Activated T-cell treated with anti-CD3 and anti-CD28 coated beads, Interleukin-2, amount 50 U/mL, for 72 hours (primary cell): ENCODE results near the gene MISP. TPM values are rescaled to one million over a fixed set of nuclear protein-coding genes. Genes with fewer than 3 reads are reported as not detected.
"Not testable (repeated sequence)": the region's sequence is repeated elsewhere in the genome, so short reads cannot be mapped to it uniquely, and the experiment has no call there.

Experiments
- ATAC-seq, 2 donors: fragments of 150-1000 bp; cut with Tn5 transposase; replicated peaks in 1 of 2; 2 replicates each; pipeline ENCODE4 v1.10.0; 2021; ENCODE audit warnings: moderate library complexity in 2 of 2, mild to moderate bottlenecking in 1 of 2
- DNase-seq, 2 donors: peaks; one replicate each; pipeline ENCODE4 v3.0.0; 2021 to 2022; ENCODE audit warnings: mixed read lengths in 1 of 2
- H3K27ac Mint-ChIP-seq: one replicate; pipeline ENCODE4 v1.8.0; 2022; ENCODE audit warnings: mild to moderate bottlenecking, moderate library complexity, mixed read lengths
- H3K27me3 Mint-ChIP-seq: one replicate; pipeline ENCODE4 v1.8.0; 2022; ENCODE audit warnings: low read depth, mixed read lengths
- H3K36me3 Mint-ChIP-seq, 2 donors: one replicate each; pipeline ENCODE4 v1.8.0; 2022; ENCODE audit warnings: mixed read lengths in 2 of 2, mild to moderate bottlenecking in 1 of 2; ENCODE audit not compliant: insufficient read depth in 2 of 2
- H3K4me1 Mint-ChIP-seq: one replicate; pipeline ENCODE4 v1.8.0; 2022; ENCODE audit warnings: low read depth, mixed read lengths
- H3K4me3 Mint-ChIP-seq, 2 donors: one replicate each; pipeline ENCODE4 v1.8.0; 2022; ENCODE audit warnings: mild to moderate bottlenecking in 2 of 2, mixed read lengths in 2 of 2, moderate library complexity in 2 of 2
- H3K9me3 Mint-ChIP-seq, 2 donors: one replicate each; pipeline ENCODE4 v1.8.0; 2022; ENCODE audit warnings: mixed read lengths in 2 of 2
- total RNA-seq, 2 donors: library from RNA; stranded (reverse); gene quantifications; one replicate each; pipeline ENCODE4 v1.2.3, GENCODE V29; 2022

Gene MISP
- total RNA-seq, 2 donors from 2014 or later: not detected

GRCh38 chr19:743168-743687 lies 7.7 kb upstream of the MISP start:
- Mint-ChIP-seq H3K4me1 (no peaks in the 10 kb centered on the region), H3K27ac (no peak overlapping the region), H3K27me3 (no peaks in the 10 kb centered on the region), H3K4me3 (no peak overlapping the region), H3K36me3 (peaks cover 0 to 3% of the 10 kb centered on the region in 2 donors), H3K9me3 (peaks cover 0 to 2% of the 10 kb centered on the region in 2 donors)
- no peak for ATAC-seq
- no peak for DNase-seq

GRCh38 chr19:745138-745537 lies 5.8 kb upstream of the MISP start:
- DNase-seq, H3K9me3 Mint-ChIP-seq, H3K4me1 Mint-ChIP-seq, ATAC-seq, H3K36me3 Mint-ChIP-seq, H3K4me3 Mint-ChIP-seq, H3K27me3 Mint-ChIP-seq, H3K27ac Mint-ChIP-seq: not testable (repeated sequence)

GRCh38 chr19:746208-746819 lies 4.6 kb upstream of the MISP start:
- H3K27ac Mint-ChIP-seq: no peak overlapping the region
- H3K4me1 Mint-ChIP-seq: no peaks in the 10 kb centered on the region
- H3K27me3 Mint-ChIP-seq: no peaks in the 10 kb centered on the region
- no peak overlapping the region for H3K4me3 Mint-ChIP-seq
- H3K9me3 Mint-ChIP-seq: peaks cover 0 to 2% of the 10 kb centered on the region in 2 donors
- DNase-seq (no peak), ATAC-seq (no peak)
- peaks cover 0 to 3% of the 10 kb centered on the region in 2 donors for H3K36me3 Mint-ChIP-seq

- Mint-ChIP-seq H3K4me3 (no peak overlapping the region), H3K9me3 (peaks cover 0 to 2% of the 10 kb centered on the region in 2 donors), H3K27ac (no peak overlapping the region), H3K27me3 (no peaks in the 10 kb centered on the region), H3K36me3 (peaks cover 0 to 3% of the 10 kb centered on the region in 2 donors), H3K4me1 (no peaks in the 10 kb centered on the region)
- ATAC-seq: no peak
- DNase-seq: no peak
Measured at GRCh38 chr19:746956-747355, 4.0 kb upstream of the MISP start.

- Mint-ChIP-seq H3K27ac (no peak overlapping the region), H3K9me3 (peaks cover 0 to 2% of the 10 kb centered on the region in 2 donors), H3K4me1 (no peaks in the 10 kb centered on the region), H3K4me3 (no peak overlapping the region), H3K36me3 (peaks cover 0 to 3% of the 10 kb centered on the region in 2 donors), H3K27me3 (no peaks in the 10 kb centered on the region)
- ATAC-seq: no peak
- no peak for DNase-seq
Measured at GRCh38 chr19:747432-748273, 3.3 kb upstream of the MISP start.

- H3K4me1 Mint-ChIP-seq: no peaks in the 10 kb centered on the region
- DNase-seq (no peak), ATAC-seq (no peak)
- peaks cover 0 to 3% of the 10 kb centered on the region in 2 donors for H3K36me3 Mint-ChIP-seq
- H3K4me3 Mint-ChIP-seq: no peak overlapping the region
- no peaks in the 10 kb centered on the region for H3K27me3 Mint-ChIP-seq
- H3K27ac Mint-ChIP-seq: no peak overlapping the region
- peaks cover 0 to 2% of the 10 kb centered on the region in 2 donors for H3K9me3 Mint-ChIP-seq
Measured at GRCh38 chr19:748274-748598, 2.7 kb upstream of the MISP start.

- ATAC-seq (no peak), DNase-seq (no peak)
- Mint-ChIP-seq H3K4me1 (no peaks in the 10 kb centered on the region), H3K4me3 (no peak overlapping the region), H3K36me3 (no peaks in the 10 kb centered on the region), H3K9me3 (no peaks in the 10 kb centered on the region), H3K27me3 (no peaks in the 10 kb centered on the region), H3K27ac (no peak overlapping the region)
Measured at GRCh38 chr19:749811-750210, 1.1 kb upstream of the MISP start.

- Mint-ChIP-seq H3K36me3 (no peaks in the 10 kb centered on the region), H3K4me3 (no peak overlapping the region), H3K4me1 (no peaks in the 10 kb centered on the region), H3K9me3 (no peaks in the 10 kb centered on the region), H3K27ac (no peak overlapping the region), H3K27me3 (no peaks in the 10 kb centered on the region)
- ATAC-seq (no peak), DNase-seq (no peak)
Measured at GRCh38 chr19:751501-752341, 809 bp downstream of the MISP start.

- Mint-ChIP-seq H3K36me3 (no peaks in the 10 kb centered on the region), H3K9me3 (no peaks in the 10 kb centered on the region), H3K4me1 (no peaks in the 10 kb centered on the region), H3K27me3 (no peaks in the 10 kb centered on the region), H3K4me3 (no peak overlapping the region), H3K27ac (no peak overlapping the region)
- DNase-seq (no peak), ATAC-seq (no peak)
Measured at GRCh38 chr19:752652-753517, 2.0 kb downstream of the MISP start.

- no peak overlapping the region for H3K27ac Mint-ChIP-seq
- no peak overlapping the region for H3K4me3 Mint-ChIP-seq
- H3K4me1 Mint-ChIP-seq: no peaks in the 10 kb centered on the region
- ATAC-seq: no peak
- H3K36me3 Mint-ChIP-seq: peaks cover under 1 to 2% of the 10 kb centered on the region in 2 donors
- DNase-seq: no peak
- H3K9me3 Mint-ChIP-seq: peaks cover under 1% of the 10 kb centered on the region in 2 donors
- no peaks in the 10 kb centered on the region for H3K27me3 Mint-ChIP-seq
Measured at GRCh38 chr19:754530-754929, 3.6 kb downstream of the MISP start.

GRCh38 chr19:755063-755462 lies 4.2 kb downstream of the MISP start:
- H3K4me1 Mint-ChIP-seq: no peaks in the 10 kb centered on the region
- H3K36me3 Mint-ChIP-seq: peaks cover 3 to 4% of the 10 kb centered on the region in 2 donors
- DNase-seq: no peak
- H3K4me3 Mint-ChIP-seq: no peak overlapping the region
- no peak overlapping the region for H3K27ac Mint-ChIP-seq
- peaks cover 1 to 2% of the 10 kb centered on the region in 2 donors for H3K9me3 Mint-ChIP-seq
- H3K27me3 Mint-ChIP-seq: no peaks in the 10 kb centered on the region
- ATAC-seq: no peak

GRCh38 chr19:756236-756635 lies 5.3 kb downstream of the MISP start:
- DNase-seq: no peak
- ATAC-seq: peak; percentile 60 to 70
- Mint-ChIP-seq H3K27me3 (no peaks in the 10 kb centered on the region), H3K27ac (no peak overlapping the region), H3K4me3 (no peak overlapping the region), H3K4me1 (no peaks in the 10 kb centered on the region), H3K36me3 (peaks cover 3 to 4% of the 10 kb centered on the region in 2 donors), H3K9me3 (peaks cover 1 to 2% of the 10 kb centered on the region in 2 donors)
